Osteoblast (primary cell): ENCODE results near the gene SDC1. TPM values are rescaled to one million over a fixed set of nuclear protein-coding genes. Genes with fewer than 3 reads are reported as not detected.
A peak's percentile ranks its signal among the peaks of the same experiment; 100 is the strongest.

Source experiments
- DNase-seq: peaks from one replicate; pipeline ENCODE4 v3.0.0; 2011; ENCODE audit warnings: low spot score, mixed read lengths; ENCODE audit not compliant: insufficient read length; ENCODE audit errors: missing footprints
- H2AFZ ChIP-seq: 2 replicates; pipeline ENCODE4 v1.6.0; 2011; ENCODE audit warnings: mild to moderate bottlenecking, low read length
- H3K27ac ChIP-seq: 2 replicates; pipeline ENCODE4 v1.5.1; 2011; ENCODE audit warnings: mild to moderate bottlenecking, low read depth, low read length, moderate library complexity
- H3K27me3 ChIP-seq: 2 replicates; pipeline ENCODE4 v1.6.0; 2012; ENCODE audit warnings: mild to moderate bottlenecking, control low read depth, inconsistent platforms, low read length, moderate library complexity; ENCODE audit not compliant: insufficient read depth
- H3K36me3 ChIP-seq: 2 replicates; pipeline ENCODE4 v1.5.1; 2011; ENCODE audit warnings: mild to moderate bottlenecking, low read length, control low read depth, moderate library complexity; ENCODE audit not compliant: insufficient read depth
- H3K4me1 ChIP-seq: 2 replicates; pipeline ENCODE4 v1.5.1; 2011; ENCODE audit warnings: mild to moderate bottlenecking, low read length, control low read depth, moderate library complexity; ENCODE audit not compliant: insufficient read depth
- H3K4me2 ChIP-seq: 2 replicates; pipeline ENCODE4 v1.6.0; 2011; ENCODE audit warnings: mild to moderate bottlenecking, low read length; ENCODE audit not compliant: insufficient read depth
- H3K4me3 ChIP-seq: fragments of 200-600 bp; sonication (generic); 3 replicates; pipeline ENCODE4 v1.5.1; 2012; ENCODE audit warnings: mild to moderate bottlenecking, low read length, inconsistent platforms; ENCODE audit not compliant: insufficient read depth
- H3K79me2 ChIP-seq: 2 replicates; pipeline ENCODE4 v1.6.0; 2012; ENCODE audit warnings: mild to moderate bottlenecking, low read length, control low read depth, inconsistent platforms; ENCODE audit not compliant: insufficient read depth
- H3K9me3 ChIP-seq: 2 replicates; pipeline ENCODE4 v1.5.1; 2011; ENCODE audit warnings: low read depth, low read length, control low read depth
- H4K20me1 ChIP-seq: 2 replicates; pipeline ENCODE4 v1.6.0; 2012; ENCODE audit warnings: mild to moderate bottlenecking, low read length, control low read depth; ENCODE audit not compliant: insufficient read depth
- CTCF ChIP-seq: IDR thresholded peaks from 2 replicates; pipeline ENCODE4 v1.5.1; 2011; ENCODE audit warnings: mild to moderate bottlenecking, low read depth, low read length, moderate library complexity; ENCODE audit errors: extremely low read depth
- total RNA-seq: library from RNA; depleted of rRNA; stranded (reverse); fragments of >200 nt; gene quantifications from 2 replicates; pipeline ENCODE4 v1.2.3, GENCODE V29; 2012

Gene SDC1
- total RNA-seq, 1 donor: 7.6 TPM

GRCh38 chr2:20190876-20191713 is 33.8 kb downstream of the SDC1 start:
- Histone ChIP-seq H3K27me3 (no peaks in the 10 kb centered on the region), H4K20me1 (no peaks in the 10 kb centered on the region), H3K4me3 (no peak overlapping the region), H3K9me3 (no peaks in the 10 kb centered on the region), H3K79me2 (no peaks in the 10 kb centered on the region), H2AFZ (no peak overlapping the region), H3K4me1 (peaks cover 3% of the 10 kb centered on the region), H3K27ac (no peak overlapping the region), H3K36me3 (no peaks in the 10 kb centered on the region), H3K4me2 (no peak overlapping the region)
- TF ChIP-seq CTCF: peak; percentile 43
- peak; percentile 84 for DNase-seq

GRCh38 chr2:20190170-20190569 is 34.8 kb downstream of the SDC1 start:
- no peak overlapping the region for H3K27ac ChIP-seq
- H3K9me3 ChIP-seq: no peaks in the 10 kb centered on the region
- no peaks in the 10 kb centered on the region for H4K20me1 ChIP-seq
- H3K4me1 ChIP-seq: peaks cover 3% of the 10 kb centered on the region
- H2AFZ ChIP-seq: no peak overlapping the region
- H3K4me3 ChIP-seq: no peak overlapping the region
- H3K27me3 ChIP-seq: no peaks in the 10 kb centered on the region
- no peak overlapping the region for H3K4me2 ChIP-seq
- no peaks in the 10 kb centered on the region for H3K79me2 ChIP-seq
- TF ChIP-seq CTCF: no peak
- no peaks in the 10 kb centered on the region for H3K36me3 ChIP-seq
- DNase-seq: no peak

GRCh38 chr2:20189299-20189931 is 35.5 kb downstream of the SDC1 start:
- no peak for TF ChIP-seq CTCF
- H3K27me3 ChIP-seq: no peaks in the 10 kb centered on the region
- no peak overlapping the region for H2AFZ ChIP-seq
- peak; percentile 63 for DNase-seq
- no peaks in the 10 kb centered on the region for H4K20me1 ChIP-seq
- H3K9me3 ChIP-seq: no peaks in the 10 kb centered on the region
- no peaks in the 10 kb centered on the region for H3K79me2 ChIP-seq
- H3K27ac ChIP-seq: no peak overlapping the region
- no peak overlapping the region for H3K4me3 ChIP-seq
- H3K4me2 ChIP-seq: no peak overlapping the region
- H3K36me3 ChIP-seq: no peaks in the 10 kb centered on the region
- peaks cover 5% of the 10 kb centered on the region for H3K4me1 ChIP-seq

GRCh38 chr2:20188851-20189250 is 36.1 kb downstream of the SDC1 start:
- Histone ChIP-seq H3K36me3 (no peaks in the 10 kb centered on the region), H3K27me3 (no peaks in the 10 kb centered on the region), H3K9me3 (no peaks in the 10 kb centered on the region), H3K4me3 (no peak overlapping the region), H3K79me2 (no peaks in the 10 kb centered on the region), H2AFZ (no peak overlapping the region), H3K4me1 (peaks cover 11% of the 10 kb centered on the region), H3K27ac (no peak overlapping the region), H3K4me2 (no peak overlapping the region), H4K20me1 (no peaks in the 10 kb centered on the region)
- TF ChIP-seq CTCF: no peak
- peak; percentile 31 for DNase-seq
